ENCODE data around the gene LMAN1L.
A peak's percentile ranks its signal among the peaks of the same experiment; 100 is the strongest.

Gene LMAN1L

GRCh38 chr15:74830868-74831267 lies 18.2 kb downstream of the LMAN1L start:
- Mint-ChIP-seq H3K27ac (no peak overlapping the region), H3K27me3 (ENCODE audit: low read depth) (peaks cover 43% of the 10 kb centered on the region), H3K9me3 (no peaks in the 10 kb centered on the region), H3K4me3 (no peak overlapping the region), H3K4me1 (no peaks in the 10 kb centered on the region), H3K36me3 (ENCODE audit: low read depth) (no peaks in the 10 kb centered on the region)
- TF ChIP-seq CTCF (IDR thresholded peaks at IDR 0.05; ENCODE audit: unreplicated experiment in 3 of 3): no peak

GRCh38 chr15:74831813-74832495 lies 19.3 kb downstream of the LMAN1L start:
- Mint-ChIP-seq H3K4me1 (no peaks in the 10 kb centered on the region), H3K36me3 (ENCODE audit: low read depth) (no peaks in the 10 kb centered on the region)
- TF ChIP-seq CTCF (IDR thresholded peaks at IDR 0.05; ENCODE audit: unreplicated experiment in 3 of 3): no peak

DNA sequence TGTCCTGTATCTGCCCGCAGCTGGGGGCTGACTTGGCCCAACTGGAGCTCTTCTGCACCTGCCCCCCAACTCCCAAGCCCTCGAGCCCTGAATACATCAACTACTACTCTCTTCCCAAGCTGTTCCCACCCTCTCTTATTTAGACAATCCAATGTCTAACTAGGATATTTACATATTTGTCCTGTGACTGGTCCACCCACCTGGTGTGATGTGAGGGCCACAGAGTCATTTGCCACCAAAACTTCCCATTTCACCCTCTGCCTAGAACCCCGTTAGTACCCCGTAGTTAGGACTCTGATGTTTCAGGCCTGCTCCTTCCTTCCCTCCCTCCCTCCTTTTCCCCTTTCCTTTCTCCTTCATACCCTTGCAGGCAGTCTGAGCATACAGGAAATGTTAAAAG lies 20.2 kb downstream of the LMAN1L start:
- Mint-ChIP-seq H3K4me1 (no peaks in the 10 kb centered on the region), H3K9me3 (no peaks in the 10 kb centered on the region), H3K27ac (no peak overlapping the region), H3K27me3 (ENCODE audit: low read depth) (peaks cover 26% of the 10 kb centered on the region), H3K36me3 (ENCODE audit: low read depth) (peaks cover 4% of the 10 kb centered on the region), H3K4me3 (no peak overlapping the region)
- no peak for TF ChIP-seq CTCF (IDR thresholded peaks at IDR 0.05; ENCODE audit: unreplicated experiment in 3 of 3)

More at GRCh38 chr15:74831813-74832495, 19.3 kb downstream of the LMAN1L start:
- Mint-ChIP-seq H3K9me3 (no peaks in the 10 kb centered on the region), H3K27me3 (ENCODE audit: low read depth) (peaks cover 35% of the 10 kb centered on the region), H3K27ac (no peak overlapping the region), H3K4me3 (no peak overlapping the region)

DNA sequence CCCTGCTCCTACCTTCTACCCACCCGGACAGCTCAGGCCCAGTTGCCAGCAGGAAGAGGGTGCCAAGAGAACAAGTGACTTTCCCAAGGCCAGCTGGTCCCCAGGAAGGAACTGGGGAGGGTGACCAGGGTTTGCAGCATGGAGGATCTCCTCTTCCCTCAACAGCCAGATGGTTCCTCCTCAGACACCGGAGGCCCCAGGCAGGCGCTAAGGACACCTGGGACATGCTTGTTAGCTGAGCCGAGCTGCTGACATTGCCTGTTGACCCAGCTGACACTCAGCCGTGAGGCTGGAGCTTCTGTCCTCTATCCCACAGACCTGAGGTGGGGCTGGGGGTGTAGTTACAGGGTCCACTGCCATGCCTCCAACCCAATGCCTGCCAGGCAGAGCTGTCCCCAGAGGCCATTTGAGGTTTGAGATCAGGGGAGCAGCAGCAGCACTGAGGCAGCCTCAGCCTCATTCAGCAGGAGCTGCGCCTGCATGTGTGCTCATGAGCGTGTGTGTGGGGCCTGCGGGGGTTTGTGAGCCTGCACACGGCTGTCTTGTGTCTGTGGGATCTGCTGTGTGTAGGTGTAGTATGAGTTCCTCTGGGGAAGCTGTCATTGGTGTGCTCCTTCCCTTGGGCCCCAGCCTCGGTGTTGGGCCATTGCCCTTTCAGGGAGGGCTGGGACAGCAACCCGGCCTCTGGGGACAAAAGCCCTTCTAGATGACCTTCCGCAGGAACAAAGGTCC lies 20.9 kb downstream of the LMAN1L start:
- no peak overlapping the region for H3K27ac Mint-ChIP-seq
- H3K36me3 Mint-ChIP-seq (ENCODE audit: low read depth): peaks cover 4% of the 10 kb centered on the region
- no peak overlapping the region for H3K4me3 Mint-ChIP-seq
- H3K4me1 Mint-ChIP-seq: no peaks in the 10 kb centered on the region
- H3K9me3 Mint-ChIP-seq: no peaks in the 10 kb centered on the region
- peaks cover 21% of the 10 kb centered on the region for H3K27me3 Mint-ChIP-seq (ENCODE audit: low read depth)
- TF ChIP-seq CTCF (IDR thresholded peaks at IDR 0.05; ENCODE audit: unreplicated experiment in 3 of 3): no peak

- H3K36me3 Mint-ChIP-seq (ENCODE audit: low read depth): peaks cover 8% of the 10 kb centered on the region
- no peak overlapping the region for H3K4me3 Mint-ChIP-seq
- no peak overlapping the region for H3K27ac Mint-ChIP-seq
Observed at GRCh38 chr15:74835312-74835823, 22.7 kb downstream of the LMAN1L start.

More at GRCh38 chr15:74835312-74835823, 22.7 kb downstream of the LMAN1L start:
- peak; percentile 49 to 60 (median 57) for TF ChIP-seq CTCF (IDR thresholded peaks at IDR 0.05; ENCODE audit: unreplicated experiment in 3 of 3)
- H3K27me3 Mint-ChIP-seq (ENCODE audit: low read depth): peaks cover 4% of the 10 kb centered on the region
- H3K4me1 Mint-ChIP-seq: no peaks in the 10 kb centered on the region
- no peaks in the 10 kb centered on the region for H3K9me3 Mint-ChIP-seq
